GM18951 (cell line): ENCODE results near the gene PMIS2.
A peak's percentile ranks its signal among the peaks of the same experiment; 100 is the strongest.
"Not testable (repeated sequence)": the region's sequence is repeated elsewhere in the genome, so short reads cannot be mapped to it uniquely, and the experiment has no call there.

Experiments
- POLR2A ChIP-seq: IDR thresholded peaks from 4 replicates; pipeline ENCODE4 v1.6.1; 2011; ENCODE audit warnings: mild to moderate bottlenecking; ENCODE audit not compliant: insufficient read length, insufficient read depth; ENCODE audit errors: extremely low read depth
- in situ Hi-C: fragments of 300-500 bp; cut with MboI; formaldehyde crosslinking; loops from one replicate; pipeline ENCODE4 v1.12.0; 2022; ENCODE audit warnings: low sequenced_read_pairs, mixed read lengths, inconsistent platforms; ENCODE audit not compliant: unreplicated experiment

Gene PMIS2

GRCh38 chr19:35587321-35587720, 1.3 kb downstream of the PMIS2 start:
- in situ Hi-C loops = no loop called here
- no peak for TF ChIP-seq POLR2A

GRCh38 chr19:35590875-35591274, 4.9 kb downstream of the PMIS2 start:
- no peak for TF ChIP-seq POLR2A
- in situ Hi-C loops = no loop called here

- in situ Hi-C loops = no loop called here
- no peak for TF ChIP-seq POLR2A
Measured at GRCh38 chr19:35592226-35592625, 6.3 kb downstream of the PMIS2 start.

- in situ Hi-C loops = not testable (repeated sequence)
Measured at GRCh38 chr19:35595026-35595425, 9.1 kb downstream of the PMIS2 start.

- in situ Hi-C loops = no loop called here
- TF ChIP-seq POLR2A = no peak
Measured at GRCh38 chr19:35595928-35596327, 10.0 kb downstream of the PMIS2 start.

GRCh38 chr19:35596366-35596999, 10.5 kb downstream of the PMIS2 start:
- in situ Hi-C loops = no loop called here
- no peak for TF ChIP-seq POLR2A

GRCh38 chr19:35601971-35602370, 16.0 kb downstream of the PMIS2 start:
- no peak for TF ChIP-seq POLR2A
- in situ Hi-C loops = no loop called here

- in situ Hi-C loops = not testable (repeated sequence)
Measured at GRCh38 chr19:35604436-35604835, 18.5 kb downstream of the PMIS2 start.

- in situ Hi-C loops = not testable (repeated sequence)
Measured at GRCh38 chr19:35607170-35607569, 21.2 kb downstream of the PMIS2 start.

- TF ChIP-seq POLR2A = no peak
- in situ Hi-C loops = no loop called here
Measured at GRCh38 chr19:35607661-35608060, 21.7 kb downstream of the PMIS2 start.

- in situ Hi-C loops = no loop called here
- TF ChIP-seq POLR2A = no peak
Measured at GRCh38 chr19:35608251-35608650, 22.3 kb downstream of the PMIS2 start.

- in situ Hi-C loops = no loop called here
- TF ChIP-seq POLR2A = peak; percentile 47
Measured at GRCh38 chr19:35609851-35610353, 23.9 kb downstream of the PMIS2 start.

GRCh38 chr19:35612224-35612558, 26.2 kb downstream of the PMIS2 start:
- no peak for TF ChIP-seq POLR2A
- in situ Hi-C loops = no loop called here

- peak; percentile 78 for TF ChIP-seq POLR2A
- in situ Hi-C loops = no loop called here
Measured at GRCh38 chr19:35612559-35613321, 26.8 kb downstream of the PMIS2 start, which contains the start of gene HAUS5. HAUS5 (plus strand) TSS chr19:35612735; CDS start chr19:35612795, 60 bp downstream.
